Measurements from ENCODE around the gene MAP6D1. TPM values are rescaled to one million over a fixed set of nuclear protein-coding genes. Genes with fewer than 3 reads are reported as not detected.

Gene MAP6D1
- total and polyA plus RNA-seq, 9 of the 15 experiments (the other 6 are each of a cell fraction or from before 2014, with no cell fraction given) = 0.16 to 1.5 (median 0.44) TPM; not detected in 3

GRCh38 chr3:183830187-183830586 lies 4.8 kb upstream of the MAP6D1 start:
- Histone ChIP-seq H4K20me1 (replicated peaks; ENCODE audit: control insufficient read depth, insufficient read depth, low read length) (no peaks in the 10 kb centered on the region), H3K9me3 (replicated peaks; ENCODE audit: control insufficient read depth, insufficient read depth, low read depth, low read length) (no peaks in the 10 kb centered on the region), H3K27ac (ENCODE audit: extremely low read depth, low read depth, low read length) (no peak overlapping the region), H3K4me3 (no peak overlapping the region), H3K79me2 (ENCODE audit: control insufficient read depth, insufficient read depth, low read length) (no peaks in the 10 kb centered on the region), H3K4me1 (replicated peaks in 1 of 2; ENCODE audit: control insufficient read depth in 2 of 2, insufficient read depth in 2 of 2, low read length in 2 of 2) (no peaks in the 10 kb centered on the region), H3K9me1 (ENCODE audit: control insufficient read depth, insufficient read depth, low read length) (no peaks in the 10 kb centered on the region), H3K4me2 (ENCODE audit: insufficient read depth, low read length) (no peak overlapping the region), H2AFZ (ENCODE audit: low read depth, low read length) (no peak overlapping the region), H3K9ac (ENCODE audit: insufficient read depth in 1 of 2, low read depth in 2 of 2, low read length in 2 of 2) (no peak overlapping the region), H3K27me3 (ENCODE audit: control insufficient read depth in 2 of 2, insufficient read depth in 2 of 2, low read length in 2 of 2) (no peaks in the 10 kb centered on the region), H3K36me3 (ENCODE audit: control insufficient read depth, insufficient read depth, low read length) (peaks cover 56% of the 10 kb centered on the region; the same call in 2 of the 3 replicates)
- ChIA-PET POLR2A (interaction anchor here (1.9 kb wide), 1 partner anchor 14 kb away, joined by 4 read pairs; no protein-coding TSS in a partner anchor), CTCF (ENCODE audit: low intra/inter-chr PET ratio) (no interaction called here)
- FAIRE-seq (no peak), ATAC-seq (no peak), DNase-seq (ENCODE audit: extremely low read depth in 1 of 4, low spot score in 3 of 4) (no peak)
- no TSS peak for BruUV-seq (replicated peaks)
- intact Hi-C loops (cut with micrococcal nuclease) (no loop called here), in situ Hi-C loops (cut with MboI) (no loop called here)
- WGBS (ENCODE audit: insufficient coverage, low coverage, missing lambda C conversion rate) = 87% methylated on average over 9 of the region's 9 CpGs
- TF ChIP-seq TCF7L2 (IDR thresholded peaks at IDR 0.05; ENCODE audit: low read depth, low read length) (no peak), ZNF224 (CRISPR knock-in tag; IDR thresholded peaks at IDR 0.05) (no peak), TEAD2 (tag; IDR thresholded peaks at IDR 0.05) (no peak), RFX5 (IDR thresholded peaks at IDR 0.05; ENCODE audit: low read depth, low read length) (no peak), ZNF41 (CRISPR knock-in tag; conservative IDR thresholded peaks at IDR 0.05) (no peak), CXXC5 (CRISPR knock-in tag; IDR thresholded peaks at IDR 0.05) (no peak), RHOXF2B (CRISPR knock-in tag; conservative IDR thresholded peaks at IDR 0.05) (no peak), ZNF589 (CRISPR knock-in tag; IDR thresholded peaks at IDR 0.05; ENCODE audit: low read depth) (no peak), EP300 (IDR thresholded peaks at IDR 0.05; ENCODE audit: low read length) (no peak), LEF1 (IDR thresholded peaks at IDR 0.05) (no peak), JUNB (CRISPR knock-in tag; conservative IDR thresholded peaks at IDR 0.05) (no peak), CHD7 (IDR thresholded peaks at IDR 0.05; ENCODE audit: low read depth, low read length) (no peak), CHD4 (IDR thresholded peaks at IDR 0.05; ENCODE audit: insufficient read depth, insufficient replicate concordance, low read depth, low read length, poor library complexity, severe bottlenecking) (no peak), PURB (CRISPR knock-in tag; IDR thresholded peaks at IDR 0.05; ENCODE audit: low read depth) (no peak)
